IMR-90 (cell line): ENCODE measurements around the gene CLDN24. TPM values are rescaled to one million over a fixed set of nuclear protein-coding genes. Genes with fewer than 3 reads are reported as not detected.

Experiments used
- ATAC-seq: fragments of 200-7000 bp; cut with Tn5 transposase; 2 replicates; pipeline ENCODE4 v1.9.1; 2020; ENCODE audit warnings: low read depth, mild to moderate bottlenecking, moderate library complexity
- BruUV-seq: library from RNA; stranded (reverse); fragments of 400-500 nt; replicated peaks from 2 replicates; lab custom pipeline; 2021; lab: Mats Ljungman, UMichigan
- CTCF ChIA-PET: fragments of 300-600 bp; formaldehyde crosslinking; extraction: SDS; loops from one replicate; lab custom pipeline; 2021; ENCODE audit warnings: antibody characterized with exemption; lab: Yijun Ruan, JAX
- POLR2A ChIA-PET: fragments of 300-600 bp; sonication (Branson Sonifier 250); formaldehyde crosslinking; loops from one replicate; lab custom pipeline; 2022; ENCODE audit warnings: antibody characterized with exemption; ENCODE audit not compliant: unreplicated experiment; lab: Charles Lee
- DNase-seq: peaks from one replicate; pipeline ENCODE4 v3.0.0; 2013
- H2AFZ ChIP-seq: replicated peaks from 2 replicates; pipeline ENCODE3; 2013; ENCODE audit warnings: low read length, mild to moderate bottlenecking; ENCODE audit not compliant: poor library complexity
- H2AK5ac ChIP-seq: 2 replicates; pipeline ENCODE4 v1.6.1; 2013; ENCODE audit warnings: low read depth, low read length, inconsistent platforms
- H2AK9ac ChIP-seq: replicated peaks from 2 replicates; pipeline ENCODE3; 2013; ENCODE audit warnings: mild to moderate bottlenecking, low read depth, low read length, moderate library complexity; ENCODE audit not compliant: poor library complexity
- H2BK120ac ChIP-seq: 2 replicates; pipeline ENCODE4 v1.6.1; 2013; ENCODE audit warnings: low read depth, low read length, inconsistent platforms
- H2BK15ac ChIP-seq: 3 replicates; pipeline ENCODE4 v1.6.1; 2013; ENCODE audit warnings: low read depth, low read length, inconsistent platforms
- H2BK20ac ChIP-seq: 2 replicates; pipeline ENCODE4 v1.6.1; 2013; ENCODE audit warnings: low read depth, mild to moderate bottlenecking, inconsistent platforms, low read length, moderate library complexity
- H2BK5ac ChIP-seq: 2 replicates; pipeline ENCODE4 v1.6.1; 2013; ENCODE audit warnings: mild to moderate bottlenecking, low read depth, low read length, inconsistent platforms; ENCODE audit not compliant: poor library complexity, severe bottlenecking
- H3K14ac ChIP-seq: replicated peaks from 2 replicates; pipeline ENCODE4 v1.6.1; 2013; ENCODE audit warnings: low read depth, low read length, inconsistent platforms
- H3K18ac ChIP-seq: 2 replicates; pipeline ENCODE4 v1.6.1; 2013; ENCODE audit warnings: low read depth, low read length, control low read depth
- H3K23ac ChIP-seq: 2 replicates; pipeline ENCODE4 v1.6.1; 2013; ENCODE audit warnings: low read depth, low read length, inconsistent platforms
- H3K27ac ChIP-seq: 2 replicates; pipeline ENCODE4 v1.5.1; 2013; ENCODE audit warnings: mild to moderate bottlenecking, control low read depth, low read length; ENCODE audit not compliant: insufficient read depth
- H3K27me3 ChIP-seq: 2 replicates; pipeline ENCODE4 v1.6.1; 2013; ENCODE audit warnings: low read length; ENCODE audit not compliant: control insufficient read depth, insufficient read depth
- H3K36me3 ChIP-seq: 2 replicates; pipeline ENCODE4 v1.6.1; 2013; ENCODE audit warnings: low read length, mixed read lengths; ENCODE audit not compliant: control insufficient read depth, insufficient read depth
- H3K4ac ChIP-seq: 2 replicates; pipeline ENCODE4 v1.6.1; 2013; ENCODE audit warnings: low read depth, low read length, inconsistent platforms
- H3K4me1 ChIP-seq: 2 replicates; pipeline ENCODE4 v1.6.1; 2013; ENCODE audit warnings: low read length, mixed read lengths; ENCODE audit not compliant: control insufficient read depth, insufficient read depth
- H3K4me2 ChIP-seq: 2 replicates; pipeline ENCODE4 v1.6.1; 2013; ENCODE audit warnings: low read depth, mild to moderate bottlenecking, control low read depth, low read length, moderate library complexity
- H3K4me3 ChIP-seq: 2 replicates; pipeline ENCODE4 v1.5.1; 2013; ENCODE audit warnings: low read depth, mild to moderate bottlenecking, control low read depth, low read length, moderate library complexity; ENCODE audit not compliant: insufficient read depth
- H3K56ac ChIP-seq: 2 replicates; pipeline ENCODE4 v1.6.1; 2013; ENCODE audit warnings: low read length, inconsistent platforms; ENCODE audit not compliant: insufficient read depth; ENCODE audit errors: extremely low read depth
- H3K79me1 ChIP-seq, 2 experiments: 2 replicates each; pipeline ENCODE4 v1.6.1; 2013; ENCODE audit warnings: low read length in 2 of 2, inconsistent platforms in 1 of 2, low read depth in 1 of 2
- H3K9ac ChIP-seq: 2 replicates; pipeline ENCODE4 v1.6.1; 2013; ENCODE audit warnings: low read depth, low read length, control low read depth
- H3K9me1 ChIP-seq: 2 replicates; pipeline ENCODE4 v1.6.1; 2013; ENCODE audit warnings: low read length, inconsistent platforms; ENCODE audit not compliant: insufficient read depth
- H3K9me3 ChIP-seq: 2 replicates; pipeline ENCODE4 v1.6.1; 2013; ENCODE audit warnings: low read length; ENCODE audit not compliant: control insufficient read depth, insufficient read depth
- H4K20me1 ChIP-seq: 2 replicates; pipeline ENCODE4 v1.6.1; 2013; ENCODE audit warnings: low read length, inconsistent platforms; ENCODE audit not compliant: insufficient read depth
- H4K5ac ChIP-seq: 2 replicates; pipeline ENCODE4 v1.6.1; 2013; ENCODE audit warnings: mild to moderate bottlenecking, low read depth, low read length, control low read depth
- H4K8ac ChIP-seq, 2 experiments: 2 replicates each; pipeline ENCODE4 v1.6.1; 2013; ENCODE audit warnings: low read depth in 2 of 2, low read length in 2 of 2, control low read depth in 1 of 2, inconsistent platforms in 1 of 2
- H4K91ac ChIP-seq: 2 replicates; pipeline ENCODE4 v1.6.1; 2013; ENCODE audit warnings: low read depth, low read length, inconsistent platforms; ENCODE audit not compliant: insufficient read depth
- BHLHE40 ChIP-seq: fragments of 150-350 bp; IDR thresholded peaks from 2 replicates; pipeline ENCODE4 v1.6.1; 2016; ENCODE audit warnings: mild to moderate bottlenecking, low read depth, low read length
- CHD1 ChIP-seq: IDR thresholded peaks from 2 replicates; pipeline ENCODE4 v1.6.1; 2012; ENCODE audit warnings: low read depth, low read length, improper control_type of control experiment
- CTCF ChIP-seq: conservative IDR thresholded peaks from 2 replicates; pipeline ENCODE4 v1.5.1; 2012; ENCODE audit warnings: mild to moderate bottlenecking, low read depth, low read length, improper control_type of control experiment
- ELK1 ChIP-seq: fragments of 150-350 bp; IDR thresholded peaks from 2 replicates; pipeline ENCODE4 v1.6.1; 2016; ENCODE audit warnings: low read depth, mild to moderate bottlenecking, low read length, moderate library complexity, borderline replicate concordance
- FOS ChIP-seq: fragments of 150-350 bp; IDR thresholded peaks from 2 replicates; pipeline ENCODE4 v1.6.1; 2016; ENCODE audit warnings: low read depth, low read length
- MAZ ChIP-seq: IDR thresholded peaks from 2 replicates; pipeline ENCODE4 v1.6.1; 2012; ENCODE audit warnings: low read depth, mild to moderate bottlenecking, low read length, improper control_type of control experiment, moderate library complexity, borderline replicate concordance
- MXI1 ChIP-seq: IDR thresholded peaks from 2 replicates; pipeline ENCODE4 v1.6.1; 2012; ENCODE audit warnings: low read depth, mild to moderate bottlenecking, low read length, moderate library complexity, borderline replicate concordance
- NFE2L2 ChIP-seq: fragments of 150-350 bp; IDR thresholded peaks from 2 replicates; pipeline ENCODE4 v1.6.1; 2016; ENCODE audit warnings: low read depth, mild to moderate bottlenecking, low read length
- POLR2A ChIP-seq: IDR thresholded peaks from 2 replicates; pipeline ENCODE4 v1.6.1; 2012; ENCODE audit warnings: mild to moderate bottlenecking, low read depth, low read length
- RAD21 ChIP-seq: IDR thresholded peaks from 2 replicates; pipeline ENCODE4 v1.6.1; 2012; ENCODE audit warnings: low read length, improper control_type of control experiment
- SMC3 ChIP-seq: fragments of 150-350 bp; IDR thresholded peaks from 2 replicates; pipeline ENCODE4 v1.6.1; 2016; ENCODE audit warnings: low read depth, mild to moderate bottlenecking, antibody characterized with exemption, low read length, moderate library complexity
- USF2 ChIP-seq: fragments of 150-350 bp; IDR thresholded peaks from 2 replicates; pipeline ENCODE4 v1.6.1; 2017; ENCODE audit warnings: mild to moderate bottlenecking, antibody characterized with exemption, low read length, low read depth
- WGBS, 2 experiments: methylation state at CpG; one replicate each; pipeline versions ENCODE4 v1.1.5 to v1.1.7; 2013; ENCODE audit warnings: missing lambda C conversion rate in 2 of 2; ENCODE audit not compliant: insufficient read length in 1 of 2; ENCODE audit errors: extremely low coverage in 2 of 2; 5-methylcytosine and 5-hydroxymethylcytosine counted together
- dilution Hi-C: fragments of 300-500 bp; cut with HindIII; formaldehyde crosslinking; loops from one replicate; pipeline ENCODE4 v1.14.3; 2018; ENCODE audit warnings: low sequenced_read_pairs; ENCODE audit not compliant: unreplicated experiment
- in situ Hi-C: fragments of 300-500 bp; cut with MboI; formaldehyde crosslinking; loops from 3 replicates; pipeline ENCODE4 v1.14.3; 2019; ENCODE audit warnings: low sequenced_read_pairs, inconsistent platforms, mixed read lengths
- intact Hi-C: fragments of 100-400 bp; cut with micrococcal nuclease; formaldehyde crosslinking; loops from 2 replicates; pipeline ENCODE4 v1.10.0; 2022
- polyA plus RNA-seq, 3 experiments: library from polyadenylated mRNA; depleted of rRNA; stranded (reverse); fragments of >200 nt; gene quantifications; 2 replicates each; pipeline ENCODE4 v1.2.3, GENCODE V29; 2012; ENCODE audit warnings: low replicate concordance in 1 of 3
- total RNA-seq: library from RNA; depleted of rRNA; stranded (reverse); fragments of >200 nt; gene quantifications from 2 replicates; pipeline ENCODE4 v1.2.3, GENCODE V29; 2012

Gene CLDN24
- total and polyA plus RNA-seq, 2 of the 4 experiments (the other 2 are of a cell fraction): not detected

GRCh38 chr4:183353557-183353956 lies 31.3 kb upstream of the CLDN24 start:
- Histone ChIP-seq H3K79me1 (no peaks in the 10 kb centered on the region), H3K4me2 (no peak overlapping the region), H4K8ac (no peak overlapping the region), H2BK5ac (no peak overlapping the region), H2BK20ac (no peak overlapping the region), H3K14ac (no peak overlapping the region), H2AK9ac (no peak overlapping the region), H4K20me1 (no peaks in the 10 kb centered on the region), H2BK120ac (no peak overlapping the region), H3K4me1 (peaks cover 4% of the 10 kb centered on the region; the same call in 1 of the 2 replicates), H3K23ac (no peak overlapping the region), H2AFZ (no peak overlapping the region), H2BK15ac (no peak overlapping the region), H3K18ac (no peak overlapping the region), H3K9me3 (no peaks in the 10 kb centered on the region), H3K27ac (no peak overlapping the region), H3K56ac (no peak overlapping the region), H3K4ac (no peak overlapping the region), H3K9me1 (no peaks in the 10 kb centered on the region), H3K4me3 (no peak overlapping the region), H4K5ac (no peak overlapping the region), H3K27me3 (no peaks in the 10 kb centered on the region), H4K91ac (no peak overlapping the region), H3K9ac (no peak overlapping the region), H2AK5ac (no peak overlapping the region), H3K36me3 (no peaks in the 10 kb centered on the region)
- 96% methylated on average over 3 of the region's 8 CpGs; no CpG with 5 or more reads in 1 of the 2 experiments for WGBS, 2 experiments
- CTCF ChIA-PET: no interaction called here
- DNase-seq: no peak
- ATAC-seq: no peak
- TF ChIP-seq FOS: no peak
- no peak for TF ChIP-seq BHLHE40
- TF ChIP-seq NFE2L2: no peak
- TF ChIP-seq MAZ: no peak
- no peak for TF ChIP-seq MXI1
- TF ChIP-seq USF2: no peak
- no peak for TF ChIP-seq ELK1
- no peak for TF ChIP-seq POLR2A
- no peak for TF ChIP-seq CHD1
- no peak for TF ChIP-seq SMC3
- no peak for TF ChIP-seq CTCF
- TF ChIP-seq RAD21: no peak
- POLR2A ChIA-PET: no interaction called here
- intact Hi-C loops: no loop called here
- in situ Hi-C loops: no loop called here
- BruUV-seq: no TSS peak
- dilution Hi-C loops: no loop called here
